H1 (cell line): Measurements from ENCODE around the gene FNDC10. TPM values are rescaled to one million over a fixed set of nuclear protein-coding genes. Genes with fewer than 3 reads are reported as not detected.

Experiments used
- CTCF ChIA-PET: fragments of 300-600 bp; sonication (Branson Sonifier 250); formaldehyde crosslinking; loops from one replicate; lab custom pipeline; 2021; ENCODE audit not compliant: partially characterized antibody; lab: Charles Lee
- POLR2A ChIA-PET: fragments of 300-600 bp; sonication (Branson Sonifier 250); formaldehyde crosslinking; loops from one replicate; lab custom pipeline; 2021; ENCODE audit warnings: inconsistent platforms; ENCODE audit not compliant: partially characterized antibody; lab: Charles Lee
- DNase-seq, 2 experiments: peaks; one replicate each; pipeline versions ENCODE4 v3.0.0 to v3.0.0-alpha.2; 2010 to 2022; ENCODE audit warnings: low spot score in 2 of 2, low read depth in 1 of 2, mixed read lengths in 1 of 2
- FAIRE-seq: peaks from 2 replicates; lab custom pipeline; 2011; peaks lifted over from hg19 to GRCh38; lab: Jason Lieb, UNC
- H2AFZ ChIP-seq: 2 replicates; pipeline ENCODE4 v1.8.1; 2012; ENCODE audit warnings: low read length, inconsistent platforms
- H2AK5ac ChIP-seq: 2 replicates; pipeline ENCODE4 v1.6.1; 2013; ENCODE audit warnings: low read depth, low read length
- H2BK120ac ChIP-seq: replicated peaks from 2 replicates; pipeline ENCODE3; 2013; ENCODE audit warnings: low read depth, low read length, inconsistent platforms
- H2BK12ac ChIP-seq: 2 replicates; pipeline ENCODE4 v1.6.1; 2013; ENCODE audit warnings: low read depth, low read length
- H2BK15ac ChIP-seq: 2 replicates; pipeline ENCODE4 v1.6.1; 2013; ENCODE audit warnings: low read length
- H2BK20ac ChIP-seq: 2 replicates; pipeline ENCODE4 v1.6.1; 2013; ENCODE audit warnings: low read length
- H2BK5ac ChIP-seq: 2 replicates; pipeline ENCODE4 v1.6.1; 2013; ENCODE audit warnings: low read depth, low read length
- H3K14ac ChIP-seq: 2 replicates; pipeline ENCODE4 v1.6.1; 2013; ENCODE audit warnings: inconsistent platforms; ENCODE audit not compliant: insufficient read length
- H3K18ac ChIP-seq: 2 replicates; pipeline ENCODE4 v1.6.1; 2013; ENCODE audit warnings: low read length; ENCODE audit errors: extremely low read depth
- H3K23ac ChIP-seq: 2 replicates; pipeline ENCODE4 v1.6.1; 2013; ENCODE audit warnings: inconsistent platforms; ENCODE audit not compliant: insufficient read length
- H3K23me2 ChIP-seq: 2 replicates; pipeline ENCODE4 v1.6.1; 2013; ENCODE audit warnings: low read depth, low read length
- H3K27ac ChIP-seq: 2 replicates; pipeline ENCODE4 v1.6.1; 2011; ENCODE audit warnings: low read depth, low read length, inconsistent platforms
- H3K27me3 ChIP-seq, 4 experiments: replicated peaks in 1 of 4; 1 replicate in 1 of 4; 2 replicates in 3 of 4; pipeline versions ENCODE4 v1.6.1 to v1.8.1; 2011 to 2013; ENCODE audit warnings: low read length in 3 of 4, mild to moderate bottlenecking in 3 of 4, inconsistent platforms in 2 of 4, mixed read lengths in 2 of 4, moderate library complexity in 1 of 4; ENCODE audit not compliant: control insufficient read depth in 3 of 4, insufficient read depth in 3 of 4; ENCODE audit errors: extremely low read depth in 1 of 4
- H3K36me3 ChIP-seq, 4 experiments: 2 replicates each; pipeline versions ENCODE4 v1.6.1 to v1.8.1; 2011 to 2013; ENCODE audit warnings: mild to moderate bottlenecking in 4 of 4, low read length in 3 of 4, moderate library complexity in 2 of 4, control low read depth in 1 of 4, inconsistent platforms in 1 of 4; ENCODE audit not compliant: insufficient read depth in 4 of 4, control insufficient read depth in 2 of 4
- H3K4ac ChIP-seq: replicated peaks from 2 replicates; pipeline ENCODE3; 2013; ENCODE audit warnings: low read length, low read depth, mixed read lengths, inconsistent platforms; ENCODE audit not compliant: insufficient read length
- H3K4me1 ChIP-seq, 4 experiments: replicated peaks in 1 of 4; 1 replicate in 1 of 4; 2 replicates in 3 of 4; pipeline versions ENCODE4 v1.6.1 to v1.8.1; 2011 to 2013; ENCODE audit warnings: low read length in 3 of 4, inconsistent platforms in 2 of 4, mixed read lengths in 1 of 4; ENCODE audit not compliant: insufficient read depth in 4 of 4, control insufficient read depth in 3 of 4
- H3K4me2 ChIP-seq, 2 experiments: 2 replicates each; pipeline versions ENCODE4 v1.6.1 to v1.8.1; 2011 to 2013; ENCODE audit warnings: low read depth in 2 of 2, low read length in 2 of 2, control low read depth in 1 of 2, inconsistent platforms in 1 of 2, mild to moderate bottlenecking in 1 of 2; ENCODE audit not compliant: insufficient read depth in 1 of 2
- H3K4me3 ChIP-seq, 4 experiments: fragments of 200-600, 300-600 bp in 1 of 4; sonication (generic), shearing (Covaris generic), sonication (Bioruptor Twin) in 1 of 4; 2 replicates each; pipeline versions ENCODE4 v1.5.1 to v1.8.1; 2011 to 2016; ENCODE audit warnings: low read length in 4 of 4, low read depth in 3 of 4, control low read depth in 2 of 4, inconsistent platforms in 2 of 4, mild to moderate bottlenecking in 2 of 4, mixed read lengths in 1 of 4, moderate library complexity in 1 of 4; ENCODE audit not compliant: insufficient read depth in 2 of 4; ENCODE audit errors: extremely low read depth in 1 of 4
- H3K56ac ChIP-seq: replicated peaks from 2 replicates; pipeline ENCODE3; 2013; ENCODE audit warnings: low read depth, mild to moderate bottlenecking, mixed read lengths, low read length, inconsistent platforms; ENCODE audit not compliant: insufficient read length
- H3K79me1 ChIP-seq: 2 replicates; pipeline ENCODE4 v1.6.1; 2013; ENCODE audit warnings: low read depth, low read length, control low read depth
- H3K79me2 ChIP-seq, 2 experiments: 2 replicates each; pipeline versions ENCODE4 v1.6.1 to v1.8.1; 2012 to 2013; ENCODE audit warnings: low read length in 2 of 2, mild to moderate bottlenecking in 2 of 2, inconsistent platforms in 1 of 2; ENCODE audit not compliant: insufficient read depth in 2 of 2, control insufficient read depth in 1 of 2
- H3K9ac ChIP-seq, 4 experiments: replicated peaks in 1 of 4; 1 replicate in 1 of 4; 2 replicates in 3 of 4; pipeline versions ENCODE4 v1.6.1 to v1.8.1; 2011 to 2013; ENCODE audit warnings: low read depth in 3 of 4, low read length in 3 of 4, control low read depth in 2 of 4, mild to moderate bottlenecking in 2 of 4, moderate library complexity in 2 of 4, inconsistent platforms in 1 of 4; ENCODE audit errors: extremely low read depth in 1 of 4
- H3K9me3 ChIP-seq, 2 experiments: 2 replicates each; pipeline versions ENCODE4 v1.6.1 to v1.8.1; 2012 to 2013; ENCODE audit warnings: mild to moderate bottlenecking in 2 of 2, moderate library complexity in 2 of 2, control low read depth in 1 of 2, inconsistent platforms in 1 of 2, low read depth in 1 of 2, low read length in 1 of 2, mixed read lengths in 1 of 2; ENCODE audit not compliant: insufficient read depth in 2 of 2
- H4K20me1 ChIP-seq, 2 experiments: replicated peaks in 1 of 2; 2 replicates each; pipeline versions ENCODE3 to v1.8.1; 2011 to 2013; ENCODE audit warnings: inconsistent platforms in 2 of 2, low read length in 2 of 2, mild to moderate bottlenecking in 1 of 2; ENCODE audit not compliant: insufficient read depth in 2 of 2, control insufficient read depth in 1 of 2
- H4K5ac ChIP-seq: 2 replicates; pipeline ENCODE4 v1.6.1; 2013; ENCODE audit warnings: low read length, low read depth, mixed read lengths, inconsistent platforms; ENCODE audit not compliant: insufficient read length
- H4K8ac ChIP-seq: 2 replicates; pipeline ENCODE4 v1.8.0; 2013; ENCODE audit warnings: mild to moderate bottlenecking, moderate library complexity, low read length, inconsistent platforms; ENCODE audit not compliant: insufficient read depth; ENCODE audit errors: extremely low read depth
- H4K91ac ChIP-seq: replicated peaks from 2 replicates; pipeline ENCODE3; 2013; ENCODE audit warnings: low read length, mixed read lengths, inconsistent platforms; ENCODE audit not compliant: insufficient read length
- KDM5A ChIP-seq: fragments of 200-600 bp; IDR thresholded peaks from 2 replicates; pipeline ENCODE4 v1.7.1; 2012; ENCODE audit warnings: mild to moderate bottlenecking, low read length, inconsistent platforms, mixed read lengths
- POLR2AphosphoS5 ChIP-seq: IDR thresholded peaks from 2 replicates; pipeline ENCODE4 v1.6.1; 2011; ENCODE audit warnings: low read depth, low read length
- SP1 ChIP-seq: IDR thresholded peaks from 2 replicates; pipeline ENCODE4 v1.6.1; 2011; ENCODE audit warnings: low read depth, low read length
- SP2 ChIP-seq: IDR thresholded peaks from 2 replicates; pipeline ENCODE4 v1.6.1; 2012; ENCODE audit warnings: mild to moderate bottlenecking, low read length, inconsistent platforms
- WGBS, 2 experiments: shearing (Covaris generic) in 1 of 2; methylation state at CpG; one replicate each; pipeline versions ENCODE4 v1.1.6 to v1.1.7; 2013 to 2015; ENCODE audit warnings: low lambda C conversion rate in 2 of 2, mixed read lengths in 2 of 2, inconsistent platforms in 1 of 2, low coverage in 1 of 2, missing lambda C conversion rate in 1 of 2; ENCODE audit not compliant: insufficient replicate concordance in 2 of 2, insufficient coverage in 1 of 2, insufficient read length in 1 of 2; ENCODE audit errors: extremely low coverage in 1 of 2, missing lambda C conversion rate in 1 of 2; 5-methylcytosine and 5-hydroxymethylcytosine counted together
- polyA plus RNA-seq, 7 experiments: library from polyadenylated mRNA; depleted of rRNA in 3 of 7; stranded (reverse) in 5 of 7; unstranded in 2 of 7; fragments of >200 nt in 5 of 7; fragments of 200-250 nt in 2 of 7; gene quantifications; 1 replicate in 5 of 7; 2 replicates in 1 of 7; 4 replicates in 1 of 7; pipeline versions ENCODE4 v1.2.1 to v1.2.3, GENCODE V29; 2011 to 2013; ENCODE audit warnings: missing spikeins in 2 of 7, mixed read lengths in 2 of 7
- total RNA-seq: library from RNA; stranded (reverse); fragmentation: NEBNext Ultra II Directional; extraction: Animal tissue kit (Norgen Biotek cat#: 25700); gene quantifications from 2 replicates; pipeline ENCODE4 v1.2.1, GENCODE V29; 2021

FNDC10 gene
- total and polyA plus RNA-seq, 2 of the 8 experiments (the other 6 are each of a cell fraction or from before 2014, with no cell fraction given), result 19.0 to 21.8 TPM

DNA sequence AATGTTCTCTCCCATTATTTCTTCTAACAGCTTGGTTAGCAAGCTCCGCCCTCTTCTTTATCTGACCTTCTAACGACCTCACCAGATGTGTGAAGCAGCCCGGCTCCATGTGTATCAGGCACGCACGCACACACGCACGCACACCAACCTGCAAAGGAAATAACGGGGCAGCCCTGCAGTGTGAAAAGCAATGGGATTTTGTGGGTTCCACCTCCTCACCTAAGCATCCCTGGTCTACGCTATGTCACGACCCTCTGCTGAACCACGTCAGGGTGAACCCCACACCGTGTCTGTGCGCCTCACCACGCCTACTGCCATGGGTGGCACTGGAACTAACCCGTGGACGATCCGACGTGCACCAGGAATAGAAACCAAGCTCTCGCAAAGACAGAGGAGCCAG is 35.7 kb downstream of the FNDC10 start:
- Histone ChIP-seq H3K4me2 (no peak overlapping the region), H2AK5ac (no peak overlapping the region), H3K9ac (no peak overlapping the region), H3K79me2 (peaks cover 29 to 68% of the 10 kb centered on the region in 2 experiments), H3K27me3 (no peaks in the 10 kb centered on the region), H3K36me3 (peaks cover 16 to 49% (median 28%) of the 10 kb centered on the region in 4 experiments), H3K9me3 (no peaks in the 10 kb centered on the region), H3K56ac (no peak overlapping the region), H3K4me1 (peaks cover 0 to 6% (median 2%) of the 10 kb centered on the region in 4 experiments; a peak in 2 of 7 replicates), H3K18ac (no peak overlapping the region), H4K5ac (no peak overlapping the region), H4K91ac (no peak overlapping the region), H2BK15ac (no peak overlapping the region), H3K14ac (no peak overlapping the region), H3K23me2 (peaks cover 2% of the 10 kb centered on the region; the same call in 1 of the 2 replicates), H3K4ac (no peak overlapping the region), H4K8ac (no peak overlapping the region), H3K79me1 (peaks cover 5% of the 10 kb centered on the region), H4K20me1 (peaks cover 29 to 44% of the 10 kb centered on the region in 2 experiments), H2BK20ac (no peak overlapping the region), H3K4me3 (no peak overlapping the region), H2BK5ac (no peak overlapping the region), H2AFZ (no peak overlapping the region), H3K27ac (no peak overlapping the region), H2BK120ac (no peak overlapping the region), H2BK12ac (no peak overlapping the region), H3K23ac (no peak overlapping the region)
- TF ChIP-seq KDM5A, result no peak
- TF ChIP-seq SP1, result no peak
- peak; percentile 58; the same call in 1 of the 2 replicates for TF ChIP-seq POLR2AphosphoS5
- TF ChIP-seq SP2, result no peak
- POLR2A ChIA-PET, result interaction anchor here (0.6 to 21.2 kb wide), 4 partner anchors 10 to 369 kb away, joined by 3 to 367 read pairs (median 4); no protein-coding TSS in a partner anchor
- FAIRE-seq (no peak), DNase-seq (no peak)
- WGBS, 2 experiments, result 94% methylated on average over 19 of the region's 19 CpGs; no CpG with 5 or more reads in 1 of the 2 experiments
- CTCF ChIA-PET, result interaction anchor here (0.6 to 2.9 kb wide), 3 partner anchors 9 to 264 kb away, joined by 3 to 15 read pairs (median 3); no protein-coding TSS in a partner anchor
